OCI-LY1 (cell line): Measurements from ENCODE around the gene USP7.

Experiments used
- H2AFZ ChIP-seq: fragments of 200-600 bp; sonication (generic), shearing (Covaris generic); 2 replicates; pipeline ENCODE4 v1.6.0; 2014; ENCODE audit warnings: antibody characterized with exemption, mild to moderate bottlenecking, low read length
- H3F3A ChIP-seq: fragments of 200-600 bp; sonication (generic), shearing (Covaris generic); 2 replicates; pipeline ENCODE4 v1.6.0; 2014; ENCODE audit warnings: mild to moderate bottlenecking, antibody characterized with exemption, low read length, moderate library complexity; ENCODE audit not compliant: insufficient read depth
- H3K27ac ChIP-seq: fragments of 200-600 bp; sonication (generic); 2 replicates; pipeline ENCODE4 v1.5.1; 2014; ENCODE audit warnings: low read length, mixed run types, mild to moderate bottlenecking, low read depth; ENCODE audit not compliant: poor library complexity, severe bottlenecking
- H3K27me3 ChIP-seq: fragments of 200-600 bp; sonication (generic); 2 replicates; pipeline ENCODE4 v1.6.0; 2014; ENCODE audit warnings: antibody characterized with exemption, mild to moderate bottlenecking, low read length, moderate library complexity; ENCODE audit not compliant: insufficient read depth
- H3K36me3 ChIP-seq: fragments of 200-600 bp; sonication (generic); 2 replicates; pipeline ENCODE4 v1.6.1; 2014; ENCODE audit warnings: mild to moderate bottlenecking, antibody characterized with exemption, low read length, moderate library complexity, mixed read lengths; ENCODE audit not compliant: insufficient read depth
- H3K4me1 ChIP-seq: fragments of 200-600 bp; sonication (generic); 2 replicates; pipeline ENCODE4 v1.5.1; 2014; ENCODE audit warnings: mild to moderate bottlenecking, low read length, moderate library complexity; ENCODE audit not compliant: insufficient read depth, severe bottlenecking
- H3K4me2 ChIP-seq: fragments of 200-600 bp; sonication (generic), shearing (Covaris generic); 2 replicates; pipeline ENCODE4 v1.6.1; 2014; ENCODE audit warnings: low read length
- H3K4me3 ChIP-seq: fragments of 200-600 bp; sonication (generic); 2 replicates; pipeline ENCODE4 v1.5.1; 2014; ENCODE audit warnings: low read length, low read depth, mild to moderate bottlenecking, mixed read lengths; ENCODE audit not compliant: poor library complexity, severe bottlenecking
- H3K79me2 ChIP-seq: fragments of 200-600 bp; shearing (Covaris generic); 2 replicates; pipeline ENCODE4 v1.6.1; 2016; ENCODE audit warnings: mixed run types, low read length, mixed read lengths; ENCODE audit not compliant: insufficient read depth
- H3K9ac ChIP-seq: fragments of 200-600 bp; sonication (generic), shearing (Covaris generic); 2 replicates; pipeline ENCODE4 v1.6.1; 2014; ENCODE audit warnings: mild to moderate bottlenecking, low read length, mixed read lengths
- H3K9me2 ChIP-seq: fragments of 200-600 bp; sonication (generic), shearing (Covaris generic); 2 replicates; pipeline ENCODE4 v1.6.1; 2014; ENCODE audit warnings: low read depth, mild to moderate bottlenecking, low read length, mixed read lengths
- H3K9me3 ChIP-seq: fragments of 200-600 bp; shearing (Covaris generic); 2 replicates; pipeline ENCODE4 v1.6.1; 2014; ENCODE audit warnings: low read length, mixed read lengths
- H4K20me1 ChIP-seq: fragments of 200-600 bp; sonication (generic), shearing (Covaris generic); 2 replicates; pipeline ENCODE4 v1.6.0; 2016; ENCODE audit warnings: mild to moderate bottlenecking, low read length; ENCODE audit not compliant: insufficient read depth
- EZH2 ChIP-seq: fragments of 200-600 bp; sonication (generic), shearing (Covaris generic); IDR thresholded peaks from 2 replicates; pipeline ENCODE4 v1.8.0; 2017; ENCODE audit warnings: borderline replicate concordance, mixed run types, mild to moderate bottlenecking, antibody characterized with exemption, low read length, moderate library complexity, mixed read lengths
- TF ChIP-seq, protein P1 (sequence below): fragments of 200-600 bp; sonication (generic), shearing (Covaris generic); IDR thresholded peaks from 2 replicates; pipeline ENCODE4 v1.5.1; 2017; ENCODE audit warnings: mild to moderate bottlenecking, antibody characterized with exemption, low read length, moderate library complexity, mixed read lengths

USP7 gene

DNA sequence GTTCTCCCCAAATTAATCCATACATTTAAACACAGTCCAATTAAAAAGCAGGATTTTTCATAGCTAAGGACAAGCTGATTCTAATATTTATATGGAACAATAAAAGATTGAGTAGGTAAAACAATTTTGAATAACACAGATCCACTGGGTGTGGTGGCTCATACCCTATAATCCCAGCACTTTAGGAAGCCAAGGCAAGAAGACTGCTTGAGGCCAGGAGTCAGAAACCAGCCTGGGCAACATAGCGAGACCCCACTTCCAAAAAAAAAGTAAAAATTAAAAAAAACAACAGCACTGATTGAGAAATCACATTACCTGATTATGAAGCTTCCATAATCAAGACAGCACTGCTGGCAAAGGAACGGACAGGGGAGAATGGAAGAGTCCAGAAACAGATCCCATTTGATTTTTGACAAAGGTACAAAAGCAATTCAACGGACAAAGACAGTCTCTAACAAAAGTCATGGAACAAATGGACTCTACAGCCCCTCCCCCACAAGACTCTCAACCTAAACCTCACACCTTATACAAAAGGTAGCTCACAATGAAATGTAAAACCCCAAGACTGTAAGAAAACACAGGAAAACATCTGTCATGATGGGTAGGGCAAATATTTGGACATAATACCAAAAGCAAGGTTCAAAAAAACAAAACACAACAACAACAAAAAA, 17.9 kb downstream of the USP7 start:
- Histone ChIP-seq H2AFZ (no peak overlapping the region), H4K20me1 (no peaks in the 10 kb centered on the region), H3K36me3 (peaks cover 6% of the 10 kb centered on the region), H3K9me3 (no peaks in the 10 kb centered on the region), H3K4me2 (peak overlapping the region; percentile 98), H3K4me3 (peak overlapping the region; percentile 49), H3K79me2 (peaks cover 100% of the 10 kb centered on the region), H3K27ac (peak overlapping the region; percentile 96), H3K9me2 (no peaks in the 10 kb centered on the region), H3F3A (no peaks in the 10 kb centered on the region; the same call in 1 of the 2 replicates), H3K4me1 (peaks cover 100% of the 10 kb centered on the region), H3K27me3 (no peaks in the 10 kb centered on the region), H3K9ac (peak overlapping the region; percentile 48; the same call in 1 of the 2 replicates)
- no peak for TF ChIP-seq EZH2
- TF ChIP-seq, protein P1, sequence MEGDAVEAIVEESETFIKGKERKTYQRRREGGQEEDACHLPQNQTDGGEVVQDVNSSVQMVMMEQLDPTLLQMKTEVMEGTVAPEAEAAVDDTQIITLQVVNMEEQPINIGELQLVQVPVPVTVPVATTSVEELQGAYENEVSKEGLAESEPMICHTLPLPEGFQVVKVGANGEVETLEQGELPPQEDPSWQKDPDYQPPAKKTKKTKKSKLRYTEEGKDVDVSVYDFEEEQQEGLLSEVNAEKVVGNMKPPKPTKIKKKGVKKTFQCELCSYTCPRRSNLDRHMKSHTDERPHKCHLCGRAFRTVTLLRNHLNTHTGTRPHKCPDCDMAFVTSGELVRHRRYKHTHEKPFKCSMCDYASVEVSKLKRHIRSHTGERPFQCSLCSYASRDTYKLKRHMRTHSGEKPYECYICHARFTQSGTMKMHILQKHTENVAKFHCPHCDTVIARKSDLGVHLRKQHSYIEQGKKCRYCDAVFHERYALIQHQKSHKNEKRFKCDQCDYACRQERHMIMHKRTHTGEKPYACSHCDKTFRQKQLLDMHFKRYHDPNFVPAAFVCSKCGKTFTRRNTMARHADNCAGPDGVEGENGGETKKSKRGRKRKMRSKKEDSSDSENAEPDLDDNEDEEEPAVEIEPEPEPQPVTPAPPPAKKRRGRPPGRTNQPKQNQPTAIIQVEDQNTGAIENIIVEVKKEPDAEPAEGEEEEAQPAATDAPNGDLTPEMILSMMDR: no peak

DNA sequence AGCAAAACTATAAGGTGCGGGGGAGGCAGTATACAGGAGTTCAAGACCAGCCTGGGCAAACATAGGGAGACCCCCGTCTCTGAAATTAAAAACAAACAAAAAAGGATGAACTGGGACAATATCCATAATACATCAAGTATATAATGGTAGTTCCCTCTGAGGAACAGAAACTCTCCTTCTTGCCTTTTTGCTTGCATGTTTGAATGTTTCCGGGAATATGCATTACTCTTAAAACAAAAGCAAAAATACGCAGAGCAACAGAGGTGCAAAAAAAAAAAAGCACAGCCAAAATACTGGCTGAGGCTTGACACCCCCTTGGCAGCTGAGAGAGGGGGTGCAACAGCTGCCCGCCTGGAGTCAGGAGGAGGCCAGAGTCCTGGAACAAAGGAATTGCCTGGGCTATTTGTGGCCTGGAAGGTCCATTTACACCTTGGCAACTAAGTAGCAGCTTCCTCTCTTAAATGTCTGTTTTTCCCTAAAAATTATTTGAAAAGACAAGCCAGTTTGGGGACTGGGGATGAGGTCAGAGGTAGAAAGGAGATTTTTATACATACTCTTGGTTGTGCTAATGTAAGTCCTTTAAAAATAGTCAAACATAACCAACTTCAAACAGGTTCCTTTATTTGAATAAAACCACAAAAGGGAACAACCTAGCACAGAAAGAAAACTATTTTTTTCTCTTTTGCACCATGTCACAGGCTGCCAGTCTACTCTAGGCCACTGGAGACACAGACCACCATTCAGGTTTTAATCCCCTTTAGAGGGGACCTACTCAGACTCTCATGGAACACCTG, 19.5 kb downstream of the USP7 start:
- Histone ChIP-seq H3K4me2 (peak overlapping the region; percentile 98), H3K4me3 (peak overlapping the region; percentile 58), H3K27ac (peak overlapping the region; percentile 96)

GRCh38 chr16:8943001-8943763, 20.5 kb downstream of the USP7 start:
- TF ChIP-seq EZH2: no peak
- TF ChIP-seq, protein P1: no peak
- Histone ChIP-seq H3K36me3 (peaks cover 7% of the 10 kb centered on the region), H3K9me2 (no peaks in the 10 kb centered on the region), H2AFZ (no peak overlapping the region), H3K4me1 (peaks cover 100% of the 10 kb centered on the region), H4K20me1 (no peaks in the 10 kb centered on the region), H3K9ac (peak overlapping the region; percentile 55), H3K4me2 (peak overlapping the region; percentile 98), H3K79me2 (peaks cover 100% of the 10 kb centered on the region), H3F3A (no peaks in the 10 kb centered on the region; the same call in 1 of the 2 replicates), H3K27me3 (no peaks in the 10 kb centered on the region), H3K4me3 (peak overlapping the region; percentile 58), H3K27ac (peak overlapping the region; percentile 96), H3K9me3 (no peaks in the 10 kb centered on the region)

More for the DNA sequence above, 19.5 kb downstream of the USP7 start:
- Histone ChIP-seq H3K36me3 (peaks cover 7% of the 10 kb centered on the region), H3K27me3 (no peaks in the 10 kb centered on the region), H3K9me2 (no peaks in the 10 kb centered on the region), H3K4me1 (peaks cover 100% of the 10 kb centered on the region), H2AFZ (no peak overlapping the region), H3K79me2 (peaks cover 100% of the 10 kb centered on the region), H3K9me3 (no peaks in the 10 kb centered on the region), H3K9ac (peak overlapping the region; percentile 55), H3F3A (no peaks in the 10 kb centered on the region; the same call in 1 of the 2 replicates), H4K20me1 (no peaks in the 10 kb centered on the region)
- TF ChIP-seq, protein P1: no peak
- no peak for TF ChIP-seq EZH2
